ENCODE measurements around the gene FBL.

Gene FBL

DNA sequence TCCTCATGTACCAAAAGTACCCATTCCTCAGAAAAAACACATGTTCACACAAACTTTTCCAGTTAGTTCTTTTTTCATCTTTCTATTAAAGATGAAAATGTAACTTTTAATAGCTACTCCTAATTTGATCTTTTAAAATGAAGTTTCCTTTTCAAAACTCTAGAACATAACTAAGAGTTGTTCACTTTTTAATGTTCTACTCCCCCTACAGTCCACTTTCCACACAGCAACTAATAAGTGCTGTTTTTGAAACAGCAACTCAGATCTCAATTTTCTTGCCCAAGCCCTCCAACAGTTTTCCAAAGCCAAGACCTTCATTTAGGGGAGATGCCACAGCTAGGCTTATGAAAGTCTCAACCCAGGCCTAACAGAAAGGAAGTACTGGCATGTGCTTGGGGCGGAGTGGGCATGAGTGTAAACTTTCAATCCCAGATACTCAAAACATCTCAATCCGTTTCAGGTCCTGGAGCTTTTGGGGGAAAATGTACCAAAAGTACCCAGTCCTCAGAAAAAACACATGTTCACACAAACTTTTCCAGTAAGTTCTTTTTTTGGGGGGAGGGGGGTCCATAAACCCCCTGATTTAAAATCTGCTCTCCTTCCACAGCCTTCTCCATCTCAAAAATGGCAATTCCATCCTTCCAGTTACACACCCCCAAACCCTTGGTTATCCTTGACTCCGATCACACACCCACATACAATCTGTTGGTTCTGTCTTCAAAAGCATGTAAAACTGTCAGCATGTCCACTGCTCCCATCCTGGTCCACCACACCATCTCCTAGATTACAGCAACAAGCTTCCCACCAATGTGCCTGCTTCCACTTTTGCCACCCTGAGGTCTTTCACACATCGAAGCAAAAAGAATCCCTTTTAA is 2.0 kb downstream of the FBL start:
- in situ Hi-C loops (cut with MboI; ENCODE audit: low sequenced_read_pairs): no loop called here

DNA sequence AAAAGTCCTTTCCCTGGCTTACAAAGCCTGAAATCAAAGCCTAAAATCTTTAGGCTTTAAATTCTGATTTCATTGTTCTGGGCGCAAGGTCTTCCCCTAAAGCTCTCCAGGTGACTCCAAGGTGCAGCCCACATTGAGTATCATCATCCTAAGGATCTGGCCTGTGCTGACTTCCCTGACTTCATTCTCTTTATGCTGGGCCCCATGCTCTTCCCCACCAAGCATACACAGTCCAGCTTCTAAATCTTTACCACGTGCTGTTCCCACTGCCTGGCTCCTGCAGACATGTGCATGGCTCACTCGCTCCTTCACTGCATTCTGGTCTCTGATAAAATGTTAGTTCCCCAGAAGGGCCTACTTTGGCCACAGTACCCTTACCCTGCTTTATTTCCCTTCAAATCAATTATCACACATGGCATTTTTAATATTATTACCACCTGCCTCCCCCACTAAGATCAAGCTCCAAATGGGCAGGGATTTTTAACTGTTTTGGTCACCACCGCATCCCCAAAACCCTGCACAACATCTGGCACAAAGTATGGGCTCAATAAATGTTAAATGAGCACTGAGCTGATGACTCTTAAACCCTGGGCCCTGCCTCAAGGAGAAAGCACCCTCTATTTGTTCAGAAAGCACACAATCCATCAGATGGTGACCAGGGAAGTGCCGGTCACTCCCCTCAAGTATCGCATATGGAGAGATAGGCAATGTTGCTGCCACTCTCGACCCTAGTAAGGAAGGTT is 3.3 kb downstream of the FBL start:
- in situ Hi-C loops (cut with MboI; ENCODE audit: low sequenced_read_pairs): no loop called here

DNA sequence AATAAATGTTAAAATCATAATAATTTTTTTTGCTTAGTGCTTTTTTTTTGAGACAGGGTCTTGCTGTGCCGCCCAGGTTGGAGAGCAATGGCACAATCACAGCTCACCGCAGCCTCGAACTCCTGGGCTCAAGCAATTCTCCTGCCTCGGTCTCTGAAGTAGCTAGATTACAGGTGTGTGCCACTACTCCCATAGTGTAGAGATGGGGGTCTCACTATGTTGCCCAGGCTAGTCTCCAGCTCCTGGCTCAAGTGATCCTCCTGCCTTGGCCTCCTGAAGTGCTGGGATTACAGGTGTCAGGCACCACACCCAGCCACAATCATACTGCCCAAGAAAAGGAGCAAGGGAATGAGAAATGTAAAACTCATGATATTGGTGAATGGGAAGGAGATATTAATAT is 5.1 kb downstream of the FBL start:
- in situ Hi-C loops (cut with MboI; ENCODE audit: low sequenced_read_pairs): no loop called here

DNA sequence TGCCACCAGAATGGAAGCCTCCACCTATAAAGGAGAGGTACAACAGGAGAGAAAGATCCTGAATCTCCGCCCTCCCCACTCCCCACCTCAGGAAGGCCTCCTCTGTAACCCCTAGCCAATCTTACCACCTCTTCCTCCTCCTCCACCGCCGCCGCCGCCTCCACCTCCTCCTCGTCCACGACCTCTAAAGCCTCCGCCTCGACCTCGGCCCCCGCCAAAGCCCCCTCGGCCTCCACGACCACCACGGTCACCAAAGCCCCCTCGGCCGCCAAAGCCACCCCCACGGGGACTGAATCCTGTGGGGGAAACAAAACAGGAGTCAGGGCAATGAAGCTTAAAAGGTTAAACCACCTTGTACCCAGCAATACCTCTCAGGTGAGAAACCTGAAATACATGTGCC is 5.7 kb downstream of the FBL start:
- in situ Hi-C loops (cut with MboI; ENCODE audit: low sequenced_read_pairs): no loop called here

DNA sequence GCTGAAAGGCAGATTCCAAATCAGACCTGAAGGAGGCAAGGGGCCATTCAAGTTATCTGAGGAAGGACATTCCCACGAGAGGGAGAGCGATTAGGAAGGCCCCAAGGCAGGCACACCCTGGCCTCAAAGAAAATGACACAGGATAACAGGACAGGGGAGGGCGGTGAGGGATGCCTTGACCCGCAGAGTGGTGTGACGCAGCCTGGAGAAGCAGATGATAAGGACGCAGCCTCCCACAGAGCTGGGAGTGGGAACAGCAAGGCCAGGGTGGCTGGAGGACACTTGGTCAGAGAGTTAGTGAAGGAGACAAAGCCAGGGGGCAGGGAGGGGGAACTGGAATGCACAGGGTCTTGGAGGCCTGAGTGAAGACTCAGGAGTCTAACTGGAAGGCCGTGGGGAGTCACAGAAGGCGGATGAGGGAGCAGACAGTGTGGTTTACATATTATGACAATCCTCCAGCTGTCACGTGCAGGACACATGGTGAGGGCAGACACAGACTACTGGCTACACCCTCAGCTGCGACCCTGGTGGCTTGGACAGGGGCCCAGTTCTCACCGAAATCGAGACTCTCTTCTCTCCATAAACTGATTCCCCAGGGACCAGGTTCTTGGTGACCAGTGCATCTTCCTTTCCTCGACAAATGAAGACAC is 6.4 kb downstream of the FBL start:
- in situ Hi-C loops (cut with MboI; ENCODE audit: low sequenced_read_pairs): no loop called here

DNA sequence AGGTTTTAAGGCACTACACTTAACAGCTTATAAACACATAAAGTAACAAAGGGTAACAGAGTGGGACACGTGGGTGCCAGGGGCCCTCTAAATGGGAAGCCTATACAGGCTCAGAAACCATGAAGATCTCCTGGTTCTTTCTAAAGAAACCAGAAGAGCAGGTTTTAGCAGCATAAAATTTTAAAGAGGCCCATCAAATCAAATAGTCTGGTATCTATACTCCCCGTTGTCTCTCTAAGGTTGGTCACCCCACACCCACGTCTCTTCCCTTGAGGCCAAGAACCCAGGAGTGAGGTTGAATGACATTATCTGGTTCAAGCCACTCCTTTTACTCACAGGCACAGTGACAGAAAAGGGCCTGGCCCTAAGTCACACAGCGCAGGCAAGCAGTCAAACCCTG is 7.6 kb downstream of the FBL start:
- in situ Hi-C loops (cut with MboI; ENCODE audit: low sequenced_read_pairs): no loop called here

DNA sequence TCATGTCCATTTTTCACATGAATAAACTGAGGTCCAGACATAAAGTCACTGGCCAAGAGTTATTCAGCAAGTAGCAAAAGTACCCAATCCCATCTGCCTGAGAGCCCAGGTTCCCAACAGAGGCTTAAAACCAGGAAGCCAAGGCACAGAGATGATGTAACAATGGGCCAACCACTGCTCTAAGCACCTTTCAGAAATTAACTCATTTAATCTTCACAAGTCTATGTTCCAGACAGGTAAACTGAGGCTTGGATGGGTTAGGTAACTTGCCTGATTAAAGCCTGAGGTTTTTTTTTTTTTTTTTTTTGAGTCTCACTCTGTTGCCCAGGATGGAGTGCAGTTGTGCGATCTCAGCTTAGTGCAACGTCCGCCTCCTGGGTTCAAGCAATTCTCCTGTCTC is 8.2 kb downstream of the FBL start:
- in situ Hi-C loops (cut with MboI; ENCODE audit: low sequenced_read_pairs): no loop called here

DNA sequence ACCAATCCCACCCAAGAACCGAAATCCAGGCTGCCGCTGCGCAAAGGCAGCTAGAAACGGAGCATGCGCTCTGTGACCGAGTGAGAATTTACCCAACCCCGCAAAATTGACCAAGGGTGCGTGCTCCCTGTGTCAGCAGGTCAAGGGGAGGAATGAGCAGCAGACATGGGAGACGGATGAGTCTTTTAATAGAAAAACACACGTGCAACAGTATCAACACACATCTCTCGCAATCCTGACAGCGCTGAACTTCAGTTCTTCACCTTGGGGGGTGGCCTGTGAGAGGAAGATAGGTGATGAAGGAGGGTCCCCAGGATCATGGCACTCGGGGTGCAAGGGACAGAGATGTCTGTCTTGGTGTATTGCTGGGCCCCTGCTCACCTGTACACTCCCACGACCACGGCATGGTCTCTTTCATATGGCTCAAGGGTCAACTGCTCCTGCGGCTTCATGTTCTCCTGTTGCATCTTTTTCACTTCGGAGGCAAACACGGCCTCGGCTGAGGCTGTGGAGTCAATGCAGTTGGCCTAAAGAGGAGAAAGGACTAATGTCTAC is 11.8 kb downstream of the FBL start:
- in situ Hi-C loops (cut with MboI; ENCODE audit: low sequenced_read_pairs): no loop called here

DNA sequence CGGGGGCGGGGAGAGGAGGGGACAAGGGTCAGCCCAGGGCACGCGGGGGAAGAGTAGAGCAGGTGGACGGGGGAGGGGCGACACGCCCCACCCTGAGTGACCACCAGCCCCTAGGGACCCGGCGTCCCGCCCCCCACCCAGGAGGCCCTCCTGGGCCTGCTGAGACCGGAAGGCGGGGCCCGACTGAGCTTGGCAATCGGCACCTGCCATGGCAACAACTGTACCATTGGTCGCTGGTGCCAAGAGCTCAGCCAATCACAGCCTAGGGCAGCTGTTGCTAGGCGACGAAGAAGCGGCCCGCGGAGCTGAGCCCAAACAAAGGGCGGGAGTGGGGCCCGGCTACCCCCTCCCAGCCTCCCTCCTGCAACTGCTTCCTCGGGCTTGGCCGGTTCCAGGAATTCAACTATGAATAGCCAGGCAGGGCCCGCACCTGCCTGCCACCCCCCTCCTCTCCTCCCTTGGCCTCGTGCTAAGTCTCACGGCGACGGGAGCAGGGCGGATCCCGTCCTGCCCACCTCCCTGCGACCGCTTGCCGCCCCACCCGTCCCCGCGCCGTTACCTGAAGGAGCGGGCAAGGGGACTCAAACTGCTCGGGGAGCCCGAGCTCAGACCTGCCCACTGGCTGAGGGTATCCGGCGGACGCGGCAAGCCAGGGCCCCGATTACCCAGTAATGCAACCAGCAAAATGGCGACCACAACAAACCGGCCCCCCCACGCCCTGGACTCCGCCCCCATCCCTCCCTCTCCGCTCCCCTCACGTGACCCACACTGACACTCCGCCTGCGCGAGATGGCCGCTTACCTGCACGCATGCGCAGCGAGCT is 12.5 kb downstream of the FBL start, which contains the start of gene DYRK1B:
Gene DYRK1B, minus strand, starts transcription at position 699 of the 823 bp plus-strand sequence. CDS start 2,295 bp downstream, outside the sequence.
- in situ Hi-C loops (cut with MboI; ENCODE audit: low sequenced_read_pairs): no loop called here

DNA sequence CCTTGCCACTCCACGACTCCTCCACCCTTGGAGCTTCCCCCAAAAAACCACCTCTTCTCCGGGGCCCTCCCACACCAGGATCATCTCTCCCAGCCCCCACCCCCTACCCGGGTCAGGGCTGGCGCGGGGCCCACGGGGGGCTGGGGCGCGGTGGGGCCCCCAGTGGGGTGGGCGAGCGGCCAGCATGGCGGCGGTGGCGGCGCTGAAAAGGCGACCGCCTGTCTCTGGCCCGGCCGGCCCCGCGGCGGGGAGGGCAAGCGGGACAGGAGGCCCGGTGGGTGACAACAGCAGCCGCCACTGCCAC is 13.1 kb downstream of the FBL start:
- in situ Hi-C loops (cut with MboI; ENCODE audit: low sequenced_read_pairs): no loop called here

DNA sequence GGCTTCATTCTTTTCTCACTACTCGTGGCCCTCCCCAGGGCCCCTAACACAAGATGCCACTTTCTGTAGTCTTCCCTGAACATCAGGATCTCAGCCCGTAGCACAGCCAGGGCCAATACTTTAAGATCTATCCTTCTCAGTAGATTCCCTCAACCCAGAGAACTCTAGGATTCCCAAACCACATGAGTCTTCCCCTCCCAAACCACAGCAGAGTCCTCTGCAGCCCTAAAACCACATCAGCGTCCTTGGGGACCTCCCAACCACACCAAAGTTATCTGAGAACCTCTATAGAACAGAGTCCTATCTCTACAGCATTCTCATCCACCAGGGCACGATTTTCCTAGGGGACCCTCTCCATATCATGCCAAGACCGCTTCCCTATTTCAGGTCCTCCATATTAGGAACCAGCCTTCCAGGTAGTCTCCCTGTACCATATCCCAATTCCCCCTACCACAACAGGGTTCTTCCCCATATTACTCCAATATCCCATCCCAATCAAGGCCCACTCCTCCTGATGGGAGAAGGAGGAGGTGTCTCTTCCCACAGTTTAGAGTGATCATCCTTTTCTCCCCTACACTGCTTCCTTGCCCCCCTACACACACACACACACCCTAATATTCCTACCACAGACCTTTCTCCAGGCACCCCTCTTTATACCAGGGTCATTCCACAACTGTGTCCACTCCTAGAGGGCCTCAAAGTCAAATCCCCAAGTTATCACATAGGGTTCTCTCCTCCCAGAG is 13.7 kb downstream of the FBL start:
- in situ Hi-C loops (cut with MboI; ENCODE audit: low sequenced_read_pairs): no loop called here

DNA sequence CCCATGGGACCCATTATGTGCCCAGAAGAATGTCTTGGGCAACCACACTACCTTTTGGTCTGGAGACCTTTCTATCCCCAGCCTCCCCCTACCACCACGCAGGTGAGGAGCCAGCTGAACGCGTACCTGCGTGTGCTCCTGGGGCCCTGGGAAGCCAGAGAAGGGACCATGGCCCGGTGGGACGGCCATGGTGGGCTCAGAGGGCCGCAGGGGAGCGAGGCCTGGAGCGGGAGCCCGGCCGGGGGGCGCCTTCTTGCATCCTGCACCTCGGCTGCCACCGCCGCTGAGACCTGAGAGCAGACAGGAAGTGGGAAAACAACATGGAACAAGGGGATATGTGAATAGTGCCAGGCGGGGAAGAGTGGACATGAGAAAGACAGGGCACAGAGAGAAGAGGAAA is 14.5 kb downstream of the FBL start:
- in situ Hi-C loops (cut with MboI; ENCODE audit: low sequenced_read_pairs): no loop called here

DNA sequence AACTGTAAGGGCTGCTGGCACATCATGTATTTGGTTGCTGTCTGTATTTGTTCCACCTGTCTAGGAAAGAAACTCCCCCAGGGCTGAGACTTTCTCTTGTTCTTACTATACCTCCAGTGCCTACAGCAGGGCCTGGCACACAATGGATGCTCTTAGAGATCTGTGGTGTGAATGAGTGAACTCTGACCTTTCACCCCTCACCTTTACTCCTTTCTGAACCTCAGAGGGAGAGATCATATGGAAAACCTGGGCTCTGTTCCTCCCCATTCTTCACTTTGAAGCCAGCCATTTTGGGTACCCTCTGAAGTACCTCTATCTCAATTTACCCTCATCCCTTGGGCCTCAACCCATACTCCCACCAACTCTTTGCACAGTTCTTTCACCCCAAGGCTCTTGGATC is 15.3 kb downstream of the FBL start:
- in situ Hi-C loops (cut with MboI; ENCODE audit: low sequenced_read_pairs): no loop called here

DNA sequence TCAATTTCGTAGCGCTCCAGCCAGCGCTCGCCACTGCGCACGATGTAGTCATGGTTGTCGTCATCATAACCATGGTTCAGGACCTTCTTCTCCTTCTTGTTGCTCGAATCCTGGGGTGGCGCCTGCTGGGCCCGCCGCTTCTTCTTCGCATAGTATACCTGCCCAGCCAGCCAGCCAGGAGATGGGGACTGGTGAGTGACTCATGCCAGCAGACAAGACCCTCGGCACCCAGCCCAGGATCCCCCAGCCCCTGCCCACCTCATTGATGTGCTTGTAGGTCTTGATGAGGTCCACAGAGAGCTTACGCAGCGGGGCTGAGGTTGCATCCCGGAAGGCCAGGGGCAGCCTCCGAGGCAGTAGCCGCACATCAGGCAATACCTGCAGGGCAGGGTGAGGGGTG is 15.8 kb downstream of the FBL start:
- in situ Hi-C loops (cut with MboI; ENCODE audit: low sequenced_read_pairs): no loop called here

DNA sequence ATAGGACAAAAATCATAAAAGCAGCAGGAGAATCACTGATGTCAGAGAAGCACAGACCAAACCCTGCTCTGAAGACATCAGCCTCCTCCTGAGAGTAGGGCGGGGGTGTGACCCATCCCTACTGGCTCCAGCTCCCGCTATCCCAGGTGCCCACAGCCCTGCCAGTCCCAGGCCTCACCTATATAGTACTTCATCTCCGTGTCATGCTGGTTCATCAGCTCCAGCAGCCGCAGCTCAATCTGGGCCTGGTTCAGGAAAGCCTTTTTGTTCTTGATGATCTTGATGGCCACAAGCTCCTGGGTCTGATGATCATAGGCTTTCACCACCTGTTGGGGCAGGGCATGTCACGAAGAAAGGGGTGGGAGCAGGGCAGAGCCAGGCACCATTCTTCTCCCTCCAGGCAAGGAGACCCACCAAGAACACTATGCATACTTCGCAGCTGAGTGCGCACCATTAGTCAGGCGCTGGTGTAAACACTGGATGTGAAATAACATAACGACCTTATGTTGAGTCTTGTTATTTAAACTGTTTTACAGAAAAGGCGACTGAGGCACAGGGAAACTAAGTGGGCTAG is 16.4 kb downstream of the FBL start:
- in situ Hi-C loops (cut with MboI; ENCODE audit: low sequenced_read_pairs): no loop called here

DNA sequence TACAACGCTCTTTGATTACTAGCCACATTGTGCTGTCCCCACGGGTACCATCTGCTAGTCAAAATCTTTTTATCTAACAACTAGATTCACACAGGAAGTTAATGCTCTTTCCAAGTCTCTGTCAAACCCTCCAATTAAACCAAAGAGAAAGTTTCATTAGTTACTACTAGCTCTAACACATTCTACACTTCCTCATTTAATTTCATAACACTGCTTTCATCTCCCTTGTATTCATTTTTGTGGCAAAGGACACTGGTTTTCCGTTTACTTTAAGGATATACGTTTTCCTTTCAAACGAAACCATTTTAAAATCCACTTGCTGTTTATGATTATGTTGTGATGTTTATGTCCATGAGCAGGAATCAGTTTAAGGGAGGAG is 17.5 kb downstream of the FBL start:
- in situ Hi-C loops (cut with MboI; ENCODE audit: low sequenced_read_pairs): no loop called here

DNA sequence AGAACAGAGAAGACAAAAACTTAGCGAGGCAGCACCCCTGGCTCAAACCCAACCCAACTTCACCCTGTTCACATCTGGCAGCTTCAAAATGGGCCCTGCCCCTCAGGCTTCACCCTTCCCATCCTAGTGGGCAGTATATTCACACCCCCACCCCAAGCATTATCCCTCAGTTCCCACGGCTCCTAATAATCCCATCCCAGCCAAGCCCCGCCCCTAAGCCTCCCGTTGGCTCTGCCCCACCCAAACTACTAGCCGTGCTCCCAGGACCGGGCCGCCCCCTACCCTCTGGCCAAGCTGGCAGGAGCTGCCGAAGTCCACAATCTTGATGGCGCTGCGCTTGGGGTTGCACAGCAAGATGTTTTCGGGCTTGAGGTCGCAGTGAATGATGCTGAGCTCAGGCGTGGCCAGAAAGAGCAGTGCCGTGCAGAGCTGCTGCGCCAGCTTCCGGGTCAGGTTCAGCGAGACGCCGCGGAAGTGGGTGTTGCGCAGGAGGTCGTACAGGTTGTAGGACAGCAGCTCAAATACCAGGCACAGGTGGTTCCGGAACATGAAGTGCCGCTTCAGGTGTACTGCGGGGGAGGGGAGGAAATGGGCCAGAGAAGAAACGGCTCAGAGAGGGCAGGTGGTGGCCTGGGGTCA is 18.0 kb downstream of the FBL start:
- in situ Hi-C loops (cut with MboI; ENCODE audit: low sequenced_read_pairs): no loop called here

DNA sequence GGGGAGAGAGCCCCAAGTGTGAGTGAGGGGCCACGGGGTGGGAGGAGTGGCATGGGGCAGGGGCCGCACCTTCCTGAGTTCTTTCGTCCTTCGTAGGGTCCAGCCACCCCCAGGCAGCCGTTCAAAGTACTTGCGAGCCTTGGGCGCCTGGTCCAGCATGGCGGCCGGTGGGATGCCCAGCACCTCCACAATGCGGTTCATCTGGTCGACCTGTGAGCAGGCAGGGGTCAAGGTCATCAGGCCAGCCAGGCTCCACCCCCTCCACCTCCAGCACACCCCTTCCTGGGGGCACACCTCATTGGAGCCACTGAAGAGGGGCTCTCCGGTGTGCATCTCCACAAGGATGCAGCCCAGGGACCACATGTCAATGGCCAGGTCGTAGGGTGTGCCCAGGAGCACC is 19.0 kb downstream of the FBL start:
- in situ Hi-C loops (cut with MboI; ENCODE audit: low sequenced_read_pairs): no loop called here

DNA sequence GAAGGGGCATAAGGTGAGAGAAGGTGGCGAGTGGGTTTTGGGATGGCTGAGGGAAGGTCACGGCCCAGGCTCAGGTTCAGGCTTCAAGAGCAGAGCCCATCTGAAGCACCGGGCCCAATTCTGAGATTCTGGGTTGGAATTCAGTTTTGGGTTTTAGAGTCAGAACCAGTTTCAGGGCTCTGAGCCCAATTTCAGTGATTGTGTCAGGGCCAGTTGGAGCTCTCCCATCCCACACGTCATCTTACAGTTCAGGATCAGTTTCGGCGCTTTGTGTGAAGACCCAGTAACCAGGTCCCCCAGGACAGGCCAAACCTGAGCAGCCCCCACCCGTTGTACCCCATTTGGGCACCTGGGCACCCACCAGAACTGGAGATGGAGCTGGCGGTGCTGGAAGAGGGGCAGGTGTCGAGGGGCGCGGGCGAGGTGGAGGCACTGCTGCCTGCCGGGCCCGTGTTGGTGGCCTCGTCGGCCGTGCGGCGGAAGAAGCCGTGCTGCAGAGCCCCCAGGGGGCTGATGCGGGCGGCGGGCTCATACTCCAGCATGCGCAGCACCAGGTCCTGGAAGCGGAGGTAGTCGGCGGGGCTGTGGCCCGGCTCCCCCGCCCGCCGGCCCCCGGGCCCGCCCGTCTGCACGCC is 19.8 kb downstream of the FBL start:
- in situ Hi-C loops (cut with MboI; ENCODE audit: low sequenced_read_pairs): no loop called here

Data from HL-60/S4 treated with retinoic acid at 250 ng/mL for 4 days and 3 days (cell line).